HL-60/S4 treated with phorbol 12-myristate 13-acetate at 8.2 ng/mL for 4 days and 3 days (cell line): Measurements from ENCODE around the gene C1QL4.
"Not testable (repeated sequence)": the region's sequence is repeated elsewhere in the genome, so short reads cannot be mapped to it uniquely, and the experiment has no call there.

ENCODE experiments used
- in situ Hi-C: fragments of 300-500 bp; cut with MboI; formaldehyde crosslinking; loops from 2 replicates; pipeline ENCODE4 v1.15.0; 2022; ENCODE audit warnings: low sequenced_read_pairs

Gene C1QL4

GRCh38 chr12:49310451-49311000 is 26.5 kb downstream of the C1QL4 start:
- in situ Hi-C loops = not testable (repeated sequence)

GRCh38 chr12:49309386-49309785 is 27.6 kb downstream of the C1QL4 start:
- in situ Hi-C loops = no loop called here

- in situ Hi-C loops = no loop called here
Measured at GRCh38 chr12:49305762-49306510, 31.1 kb downstream of the C1QL4 start.

- in situ Hi-C loops = no loop called here
Measured at GRCh38 chr12:49304161-49304560, 32.8 kb downstream of the C1QL4 start.

- in situ Hi-C loops = no loop called here
Measured at GRCh38 chr12:49301760-49302159, 35.2 kb downstream of the C1QL4 start.

- in situ Hi-C loops = no loop called here
Measured at GRCh38 chr12:49298160-49298559, 38.8 kb downstream of the C1QL4 start.

GRCh38 chr12:49297695-49298060 is 39.3 kb downstream of the C1QL4 start:
- in situ Hi-C loops = no loop called here

GRCh38 chr12:49296836-49297694 is 39.9 kb downstream of the C1QL4 start:
- in situ Hi-C loops = no loop called here

GRCh38 chr12:49296034-49296835 is 40.8 kb downstream of the C1QL4 start:
- in situ Hi-C loops = no loop called here

- in situ Hi-C loops = no loop called here
Measured at GRCh38 chr12:49295082-49295936, 41.7 kb downstream of the C1QL4 start, which contains the start of gene PRPH. Gene PRPH (plus strand): TSS chr12:49295147. CDS start chr12:49295201, 54 bp downstream.

- in situ Hi-C loops = no loop called here
Measured at GRCh38 chr12:49294804-49295081, 42.2 kb downstream of the C1QL4 start.

- in situ Hi-C loops = no loop called here
Measured at GRCh38 chr12:49294086-49294803, 42.7 kb downstream of the C1QL4 start.

- in situ Hi-C loops = no loop called here
Measured at GRCh38 chr12:49293056-49293956, 43.7 kb downstream of the C1QL4 start.

- in situ Hi-C loops = no loop called here
Measured at GRCh38 chr12:49292729-49293055, 44.3 kb downstream of the C1QL4 start.

- in situ Hi-C loops = loop anchor here (10.0 kb wide), 1 partner anchor 56 kb away; the partner anchor contains the start of gene DNAJC22
Measured at GRCh38 chr12:49288922-49289555, 47.9 kb downstream of the C1QL4 start.

GRCh38 chr12:49288412-49288853 is 48.6 kb downstream of the C1QL4 start:
- in situ Hi-C loops = loop anchor here (10.0 kb wide), 1 partner anchor 56 kb away; the partner anchor contains the start of gene DNAJC22

- in situ Hi-C loops = loop anchor here (10.0 kb wide), 1 partner anchor 57 kb away; the partner anchor contains the start of gene DNAJC22
Measured at GRCh38 chr12:49287876-49288275, 49.1 kb downstream of the C1QL4 start.

- in situ Hi-C loops = loop anchor here (10.0 kb wide), 1 partner anchor 60 kb away; the partner anchor contains the start of gene DNAJC22
Measured at GRCh38 chr12:49284672-49285071, 52.3 kb downstream of the C1QL4 start.
